NCI-H2171 treated with DMSO at 0.1 percent for 48 hours (cell line): ENCODE results near the gene PKIG.
A peak's percentile ranks its signal among the peaks of the same experiment; 100 is the strongest.

Experiments
- DNase-seq: peaks from one replicate; lab custom pipeline; 2025; lab: John Stamatoyannopoulos, UW

The PKIG gene

GRCh38 chr20:44596876-44597275 lies 14.5 kb downstream of the PKIG start:
- no peak for DNase-seq

- DNase-seq, result no peak
Observed at GRCh38 chr20:44597516-44597915, 15.1 kb downstream of the PKIG start.

DNA sequence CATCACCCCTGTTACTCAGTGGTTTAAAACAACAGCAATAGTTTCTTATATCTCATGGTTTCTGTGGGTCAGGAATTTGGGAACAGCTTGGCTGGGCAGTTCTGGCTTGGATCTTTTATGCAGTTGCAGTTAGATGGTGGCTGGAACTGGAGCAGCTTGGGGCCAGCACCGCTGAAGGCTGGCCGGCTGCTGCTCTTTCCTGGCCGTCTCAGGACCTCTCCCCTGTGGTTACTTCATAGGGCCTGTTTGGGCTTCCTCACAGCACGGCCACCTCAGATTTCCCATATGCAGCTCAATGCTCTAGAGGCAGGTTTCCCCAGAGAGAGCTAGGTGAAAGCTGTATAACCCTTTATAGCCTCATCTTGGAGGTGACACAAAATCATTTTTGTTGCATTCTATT lies 15.6 kb downstream of the PKIG start:
- DNase-seq, result no peak

DNA sequence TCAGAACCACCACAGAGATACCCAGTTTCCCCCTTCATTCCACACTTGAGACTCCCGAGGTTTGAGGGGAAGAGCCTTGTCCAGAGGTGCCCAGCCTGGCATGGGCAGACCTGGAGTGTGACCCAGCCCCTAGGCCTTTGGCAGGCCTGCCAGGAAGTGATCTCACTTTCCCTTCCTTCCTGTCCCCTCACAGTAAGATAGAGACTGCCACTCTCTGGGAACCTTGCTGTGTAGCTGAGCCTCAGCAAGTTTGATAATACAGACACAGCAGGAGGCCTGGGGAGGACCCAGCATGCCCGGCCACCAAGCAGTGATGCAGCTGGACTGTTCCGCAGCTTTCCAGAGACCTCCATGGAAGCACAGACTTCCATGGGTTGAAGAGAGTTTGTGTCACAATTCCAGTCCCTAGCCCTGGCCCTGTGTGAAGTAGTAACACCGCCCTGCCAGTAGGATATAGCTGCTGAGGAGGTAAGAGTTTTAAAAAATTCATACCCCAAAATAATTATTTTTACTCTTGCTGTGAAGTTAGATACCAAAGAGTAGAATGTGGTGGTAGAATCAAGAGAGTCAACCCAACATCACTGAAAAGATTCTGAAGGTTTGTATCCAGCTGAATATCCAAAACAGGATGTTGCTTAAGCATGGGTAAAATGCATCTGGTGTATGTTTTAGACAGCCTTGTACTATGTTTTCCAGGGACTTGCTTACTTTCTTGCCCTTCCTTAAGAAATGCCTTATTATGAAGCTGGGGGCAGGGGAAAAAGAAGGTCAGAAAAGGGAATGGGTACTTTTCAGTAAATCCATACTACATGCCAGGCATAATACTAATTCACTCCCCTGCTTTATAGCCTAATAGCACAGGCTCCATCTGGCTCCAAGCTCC lies 16.3 kb downstream of the PKIG start:
- DNase-seq, result no peak

DNA sequence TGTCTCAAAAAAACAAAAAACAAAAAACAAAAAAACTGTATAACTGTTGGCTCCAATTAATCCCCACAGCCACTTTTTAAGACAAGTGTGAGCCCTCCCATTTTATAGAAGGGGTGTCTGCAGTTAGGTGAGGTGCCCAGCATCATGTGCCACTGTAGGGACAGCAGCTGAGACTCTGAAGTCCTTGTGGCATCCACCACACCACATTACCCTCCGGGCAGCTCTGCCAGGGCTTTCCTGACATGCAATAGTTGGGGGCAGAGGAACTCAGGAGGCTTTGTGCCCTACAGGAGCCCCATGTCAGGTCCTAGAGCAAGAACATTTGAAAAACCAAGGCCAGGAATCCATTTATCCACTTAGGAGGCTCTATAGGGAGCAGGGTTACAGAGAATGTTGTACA lies 17.3 kb downstream of the PKIG start:
- no peak for DNase-seq

- DNase-seq, result no peak
Observed at GRCh38 chr20:44600301-44600700, 17.9 kb downstream of the PKIG start.

GRCh38 chr20:44600758-44601201 lies 18.4 kb downstream of the PKIG start:
- no peak for DNase-seq

DNA sequence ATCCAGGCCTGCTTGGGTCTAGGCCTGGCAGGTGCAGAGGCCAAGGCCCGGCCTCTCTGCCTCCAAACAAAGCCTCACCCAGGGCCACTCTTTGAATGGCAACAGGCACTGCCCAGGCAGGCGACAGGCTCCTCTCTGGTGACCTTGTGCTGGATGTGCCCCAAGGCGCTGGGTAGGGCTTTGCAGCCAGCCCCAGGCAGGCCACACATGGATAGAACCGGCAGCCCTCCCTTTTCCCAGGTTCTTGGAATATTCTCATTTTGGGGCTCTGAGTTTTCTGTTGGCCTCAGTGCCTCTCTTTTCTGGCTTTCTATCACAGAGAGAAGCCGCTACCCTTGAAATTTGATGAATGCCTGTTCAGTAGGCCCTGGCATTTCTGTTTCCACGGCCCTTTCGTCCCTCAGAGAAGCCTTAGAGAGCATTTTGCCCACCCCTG lies 18.9 kb downstream of the PKIG start:
- DNase-seq, result no peak

- DNase-seq, result no peak
Observed at GRCh38 chr20:44601801-44602204, 19.4 kb downstream of the PKIG start.

DNA sequence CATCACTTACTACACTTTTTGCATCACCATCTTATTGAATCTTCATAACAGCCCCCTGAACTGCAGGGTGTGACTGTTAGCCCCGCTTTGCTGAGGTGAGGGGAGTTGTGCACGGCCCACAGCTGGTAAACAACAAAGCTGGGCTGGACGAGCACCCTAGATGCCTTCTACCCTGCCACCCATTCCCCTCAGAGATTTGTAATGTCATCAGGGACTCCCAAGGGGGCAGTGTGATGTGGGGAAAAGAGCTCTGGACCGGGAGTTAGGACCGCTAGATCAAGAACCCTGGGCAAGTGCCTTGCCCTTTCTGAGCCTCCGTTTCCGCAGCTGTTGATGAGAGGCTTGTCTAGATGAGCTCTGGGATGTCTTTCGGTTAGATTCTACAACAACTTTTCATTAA lies 20.9 kb downstream of the PKIG start:
- DNase-seq, result no peak

DNA sequence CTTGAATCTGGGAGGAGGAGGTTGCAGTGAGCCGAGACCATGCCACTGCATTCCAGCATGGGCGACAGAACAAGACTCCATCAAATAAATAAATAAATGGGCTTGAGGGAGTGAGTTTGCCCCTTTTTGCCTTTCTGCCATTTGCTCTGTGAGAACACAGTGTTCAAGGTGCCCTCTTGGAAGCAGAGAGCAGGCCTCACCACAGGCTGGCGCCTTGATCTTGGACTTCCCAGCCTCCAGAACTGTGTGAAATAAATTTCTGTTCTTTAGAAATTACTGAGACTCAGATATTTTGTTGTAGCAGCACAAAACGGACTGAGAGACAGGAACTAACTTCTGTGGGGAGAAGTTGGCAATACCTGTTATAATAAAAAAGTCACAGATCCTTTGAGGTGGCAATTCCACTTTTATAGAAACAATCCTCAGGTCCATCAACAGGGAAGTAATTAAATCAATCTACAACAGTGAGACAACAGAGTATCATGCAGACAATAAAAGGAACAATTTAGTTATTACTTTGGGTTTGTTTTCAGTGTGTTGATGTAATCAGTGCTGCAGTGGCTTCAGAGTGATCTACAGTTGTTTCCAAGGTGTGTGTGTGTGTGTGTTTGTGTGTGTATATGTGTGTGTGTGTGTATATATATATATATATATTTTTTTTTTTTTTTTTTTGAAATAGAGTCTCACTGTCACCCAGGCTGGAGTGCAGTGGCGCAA lies 24.5 kb downstream of the PKIG start:
- DNase-seq, result no peak

DNA sequence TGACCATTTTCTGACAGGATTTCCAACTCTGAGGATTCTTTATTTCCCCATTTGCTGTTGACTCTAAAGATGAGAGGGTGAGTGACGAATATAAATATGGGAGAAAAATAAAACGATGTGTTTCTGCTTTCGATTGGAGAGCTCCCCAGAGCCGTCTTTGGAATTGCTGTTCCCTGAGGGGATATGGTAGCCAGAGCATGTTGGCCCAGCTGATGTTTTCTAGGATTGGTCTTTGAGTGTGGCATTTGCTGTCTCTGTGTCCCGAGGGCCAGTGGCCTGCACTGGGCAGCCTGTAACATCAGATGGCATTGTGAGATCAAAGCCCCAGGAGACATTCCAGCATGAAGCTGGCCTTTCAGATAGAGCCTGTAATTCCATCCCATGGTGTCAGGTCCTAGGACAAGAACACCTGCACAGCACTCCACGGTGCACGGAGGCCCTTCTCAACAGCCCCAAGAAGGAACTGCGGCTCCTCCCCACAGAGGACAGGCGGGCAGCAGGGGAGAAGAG lies 26.7 kb downstream of the PKIG start:
- no peak for DNase-seq

- peak; percentile 89 for DNase-seq
Observed at GRCh38 chr20:44609516-44610312, 27.3 kb downstream of the PKIG start.

- DNase-seq, result no peak
Observed at GRCh38 chr20:44610313-44610962, 28.1 kb downstream of the PKIG start.

GRCh38 chr20:44613575-44613974 lies 31.2 kb downstream of the PKIG start:
- no peak for DNase-seq

DNA sequence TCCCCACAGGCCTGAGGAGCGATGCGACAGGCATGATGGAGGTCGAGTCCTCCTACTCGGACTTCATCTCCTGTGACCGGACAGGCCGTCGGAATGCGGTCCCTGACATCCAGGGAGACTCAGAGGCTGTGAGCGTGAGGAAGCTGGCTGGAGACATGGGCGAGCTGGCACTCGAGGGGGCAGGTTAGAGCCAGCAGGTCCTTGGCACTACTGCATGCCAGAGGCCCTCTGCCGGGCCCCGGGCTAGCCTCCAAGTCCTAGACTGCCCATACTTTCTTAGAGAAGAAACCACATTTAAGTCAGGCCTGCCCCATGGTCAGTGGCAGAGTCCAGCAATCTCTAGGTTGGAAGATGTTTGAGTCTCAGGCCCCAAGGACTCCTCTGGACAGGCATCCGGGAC lies 32.1 kb downstream of the PKIG start:
- DNase-seq, result no peak

DNA sequence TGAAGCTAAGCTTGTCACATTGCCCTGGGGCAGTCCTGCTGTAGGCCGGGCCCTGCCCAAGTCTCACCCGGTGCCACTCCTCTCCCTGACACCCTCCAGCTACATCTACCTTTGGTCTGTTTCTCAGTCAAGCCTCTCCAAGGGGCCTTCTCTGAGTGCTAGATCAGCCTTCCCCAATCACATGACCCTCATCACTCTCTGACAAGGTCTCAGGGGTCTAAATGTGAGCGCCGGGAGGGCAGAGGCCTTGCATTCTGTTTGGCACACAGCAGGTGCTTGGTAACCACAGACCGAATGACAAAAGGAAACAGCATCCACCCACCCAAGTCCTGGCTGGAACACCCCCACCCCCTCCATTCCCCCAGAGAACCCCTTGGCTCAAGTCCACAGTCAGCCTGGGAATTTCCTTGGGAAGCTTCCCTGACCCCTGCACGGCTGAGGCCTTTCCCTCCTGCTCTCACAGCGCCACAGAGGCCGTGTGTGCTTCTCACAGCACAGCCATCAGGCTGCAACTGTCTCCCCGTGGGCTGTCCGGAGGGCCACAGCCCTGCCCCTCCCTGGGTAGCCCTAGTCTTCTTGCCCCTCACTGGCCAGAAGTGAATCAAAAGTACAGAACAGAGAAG lies 32.9 kb downstream of the PKIG start:
- DNase-seq, result no peak

DNA sequence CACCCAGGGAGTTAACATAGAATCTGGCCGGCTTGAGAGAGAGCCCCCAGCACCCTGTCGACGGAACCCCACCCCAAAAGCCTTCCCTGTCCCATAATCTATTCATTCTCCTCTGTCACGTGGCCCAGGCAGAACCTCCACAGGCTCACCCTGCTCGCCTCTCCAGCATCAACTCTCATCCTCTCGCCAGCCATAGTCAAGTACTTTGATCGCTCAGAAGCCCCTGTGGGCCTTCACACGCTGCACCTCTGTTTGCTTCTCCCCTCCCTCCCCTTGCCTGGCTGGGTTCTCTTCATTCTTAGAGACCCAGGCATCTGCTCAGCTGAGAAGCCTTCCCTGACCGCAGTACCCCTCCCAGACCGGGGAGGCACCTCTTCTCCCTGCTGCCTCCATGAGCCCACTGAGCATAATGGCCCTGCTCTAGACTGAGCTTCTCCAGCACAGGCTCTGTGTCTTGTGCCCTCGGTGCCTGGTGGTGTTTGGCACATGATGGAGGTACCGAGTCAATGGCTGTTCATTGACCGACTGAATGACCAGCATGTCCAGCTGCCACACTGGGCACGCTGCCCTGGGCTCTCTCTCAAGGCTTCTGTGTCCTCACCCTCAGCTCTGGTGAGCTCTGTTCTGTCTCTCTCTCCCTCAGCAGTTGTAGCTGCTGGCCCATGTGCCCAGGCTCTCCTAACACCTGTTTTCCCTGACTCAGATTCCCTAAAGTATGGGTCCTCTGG lies 33.7 kb downstream of the PKIG start:
- no peak for DNase-seq

DNA sequence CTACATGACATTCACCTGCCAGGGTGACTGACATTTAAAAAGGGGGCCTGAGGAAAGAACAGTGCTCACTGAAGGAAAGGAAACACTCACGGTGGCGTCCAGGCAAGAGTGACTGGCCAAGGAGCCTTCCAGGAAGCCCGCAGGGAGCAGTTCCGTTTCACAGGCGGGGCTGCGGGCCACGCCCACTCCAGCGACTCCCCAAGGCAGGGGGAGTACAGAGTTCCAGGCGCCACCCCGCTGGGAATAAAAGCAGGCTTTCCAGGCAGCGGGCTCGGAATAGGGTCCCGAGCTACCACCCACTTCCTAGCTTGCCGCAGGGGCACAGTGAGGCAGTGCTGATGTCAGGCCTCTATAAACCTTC lies 34.2 kb downstream of the PKIG start:
- no peak for DNase-seq

DNA sequence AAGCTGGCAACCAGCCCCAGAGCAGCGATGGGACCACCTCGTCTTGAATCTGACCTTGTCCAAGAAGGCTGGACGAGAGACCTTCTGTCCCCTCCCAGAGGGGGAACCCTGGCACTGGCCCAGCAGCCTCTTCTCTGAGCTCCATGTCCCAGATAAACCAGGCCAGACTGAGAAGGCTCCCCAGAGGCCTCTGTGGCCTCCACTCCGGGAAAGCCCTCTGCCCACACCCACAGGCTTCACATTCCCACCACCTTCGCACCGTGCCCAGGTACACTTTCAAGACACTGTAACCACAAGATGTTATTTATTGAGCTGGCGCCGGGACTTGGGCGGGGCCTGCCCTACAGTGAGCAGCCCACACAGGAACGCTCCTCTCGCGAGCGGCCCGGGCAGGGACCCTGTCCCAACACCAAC lies 35.9 kb downstream of the PKIG start:
- no peak for DNase-seq

- DNase-seq, result no peak
Observed at GRCh38 chr20:44619294-44619693, 36.9 kb downstream of the PKIG start.
